HG02973 (cell line): ENCODE results near the gene EIF4A2.
A peak's percentile ranks its signal among the peaks of the same experiment; 100 is the strongest.
"Not testable (repeated sequence)": the region's sequence is repeated elsewhere in the genome, so short reads cannot be mapped to it uniquely, and the experiment has no call there.

Experiments
- ATAC-seq: cut with Tn5 transposase; IDR thresholded peaks from one replicate; pipeline ENCODE4 v1.9.1; 2021; ENCODE audit warnings: moderate library complexity; ENCODE audit not compliant: unreplicated experiment

EIF4A2 gene

GRCh38 chr3:186818956-186819355 is 35.6 kb downstream of the EIF4A2 start:
- no peak for ATAC-seq

GRCh38 chr3:186821429-186822387 is 38.3 kb downstream of the EIF4A2 start:
- ATAC-seq: no peak

- not testable (repeated sequence) for ATAC-seq
These were observed 39.0 kb downstream of the EIF4A2 start for GRCh38 chr3:186822388-186822759.

GRCh38 chr3:186823386-186823785 is 40.0 kb downstream of the EIF4A2 start:
- no peak for ATAC-seq

- no peak for ATAC-seq
These were observed 41.2 kb downstream of the EIF4A2 start for GRCh38 chr3:186824430-186825139.

GRCh38 chr3:186825294-186825821 is 42.0 kb downstream of the EIF4A2 start:
- ATAC-seq: no peak

- no peak for ATAC-seq
These were observed 42.6 kb downstream of the EIF4A2 start for GRCh38 chr3:186825872-186826409.

- ATAC-seq: no peak
These were observed 43.1 kb downstream of the EIF4A2 start for GRCh38 chr3:186826410-186826975.

- peak; percentile 86 for ATAC-seq
These were observed 43.8 kb downstream of the EIF4A2 start for GRCh38 chr3:186826976-186827857.

GRCh38 chr3:186828340-186828739 is 45.0 kb downstream of the EIF4A2 start:
- no peak for ATAC-seq

GRCh38 chr3:186831798-186832197 is 48.4 kb downstream of the EIF4A2 start:
- ATAC-seq: no peak

- ATAC-seq: no peak
These were observed 48.9 kb downstream of the EIF4A2 start for GRCh38 chr3:186832276-186832675.
